ENCODE data around the gene SEMG1.

- TF ChIP-seq CTCF (IDR thresholded peaks at IDR 0.05) (no peak), POLR2AphosphoS5 (IDR thresholded peaks at IDR 0.05) (no peak), POLR2A (IDR thresholded peaks at IDR 0.05; ENCODE audit: low read depth) (no peak)
Observed at GRCh38 chr20:45187693-45188092, 19.1 kb upstream of the SEMG1 start.
